ENCODE measurements around the gene TCTN3. TPM values are rescaled to one million over a fixed set of nuclear protein-coding genes. Genes with fewer than 3 reads are reported as not detected.

The TCTN3 gene
- total RNA-seq, 1 donor from 2014 or later, result 54.3 TPM

GRCh38 chr10:95618101-95618500 is 75.6 kb downstream of the TCTN3 start:
- peaks cover 2% of the 10 kb centered on the region for H3K4me1 Mint-ChIP-seq (ENCODE audit: unreplicated experiment)
- peaks cover 41% of the 10 kb centered on the region for H3K36me3 Mint-ChIP-seq (ENCODE audit: low read depth, unreplicated experiment)
- no peak for TF ChIP-seq CTCF (IDR thresholded peaks at IDR 0.05; ENCODE audit: unreplicated experiment)
- H3K4me3 Mint-ChIP-seq (ENCODE audit: unreplicated experiment), result no peak overlapping the region
- no peaks in the 10 kb centered on the region for H3K27me3 Mint-ChIP-seq (ENCODE audit: unreplicated experiment)
- H3K9me3 Mint-ChIP-seq (ENCODE audit: unreplicated experiment), result no peaks in the 10 kb centered on the region
- no peak overlapping the region for H3K27ac Mint-ChIP-seq (ENCODE audit: unreplicated experiment)
- DNase-seq (ENCODE audit: low spot score), result no peak

- no peak overlapping the region for H3K4me3 Mint-ChIP-seq (ENCODE audit: unreplicated experiment)
Observed at GRCh38 chr10:95616446-95616845, 77.3 kb downstream of the TCTN3 start.

More at GRCh38 chr10:95616446-95616845, 77.3 kb downstream of the TCTN3 start:
- Mint-ChIP-seq H3K36me3 (ENCODE audit: low read depth, unreplicated experiment) (peaks cover 50% of the 10 kb centered on the region), H3K4me1 (ENCODE audit: unreplicated experiment) (peaks cover 2% of the 10 kb centered on the region), H3K9me3 (ENCODE audit: unreplicated experiment) (no peaks in the 10 kb centered on the region), H3K27ac (ENCODE audit: unreplicated experiment) (no peak overlapping the region), H3K27me3 (ENCODE audit: unreplicated experiment) (no peaks in the 10 kb centered on the region)
- no peak for TF ChIP-seq CTCF (IDR thresholded peaks at IDR 0.05; ENCODE audit: unreplicated experiment)
- no peak for DNase-seq (ENCODE audit: low spot score)

Other genes with a start within 250 kb of the TCTN3 start
- gene SORBS1, start 132.6 kb downstream of the TCTN3 start, total RNA-seq (ENCODE audit: unreplicated experiment), result 103 TPM
- gene ALDH18A1, start 37.2 kb downstream of the TCTN3 start, total RNA-seq (ENCODE audit: unreplicated experiment), result 52.0 TPM
- 102 TPM for gene ENTPD1, start 62.2 kb upstream of the TCTN3 start, total RNA-seq (ENCODE audit: unreplicated experiment)
- gene CC2D2B, start 214.0 kb upstream of the TCTN3 start, total RNA-seq (ENCODE audit: unreplicated experiment), result 2.1 TPM